K562 (cell line): ENCODE measurements around the gene INHBC. TPM values are rescaled to one million over a fixed set of nuclear protein-coding genes. Genes with fewer than 3 reads are reported as not detected.

Source experiments
- E2F1 ChIP-seq: sonication (generic); formaldehyde crosslinking; IDR thresholded peaks from 2 replicates; pipeline ENCODE4 v1.8.1; 2023; ENCODE audit warnings: mild to moderate bottlenecking, missing genetic modification reagents, moderate library complexity
- ILF3 ChIP-seq: fragments of 450-650 bp; IDR thresholded peaks from 2 replicates; pipeline ENCODE4 v1.6.1; 2018; ENCODE audit warnings: antibody characterized with exemption, mild to moderate bottlenecking, moderate library complexity, borderline replicate concordance
- KLF10 ChIP-seq: fragments of 250-450 bp; sonication (Bioruptor Pico); IDR thresholded peaks from 2 replicates; pipeline ENCODE4 v1.6.1; 2021; ENCODE audit warnings: matching md5 sums
- MIER1 ChIP-seq: fragments of 450-650 bp; IDR thresholded peaks from 2 replicates; pipeline ENCODE4 v1.6.1; 2016; ENCODE audit warnings: antibody characterized with exemption, mild to moderate bottlenecking, low read depth
- POLR2H ChIP-seq: IDR thresholded peaks from 2 replicates; pipeline ENCODE4 v1.6.1; 2016; ENCODE audit warnings: missing genetic modification characterization, low read depth, mild to moderate bottlenecking, control low read depth, missing compliant biosample characterization, moderate library complexity
- TAF9B ChIP-seq: fragments of 450-650 bp; IDR thresholded peaks from 2 replicates; pipeline ENCODE4 v1.6.1; 2018; ENCODE audit warnings: mild to moderate bottlenecking; ENCODE audit not compliant: partially characterized antibody
- TBL1XR1 ChIP-seq, 2 experiments: IDR thresholded peaks; 2 replicates each; pipeline ENCODE4 v1.6.1; 2012; ENCODE audit warnings: improper control_type of control experiment in 2 of 2, low read length in 2 of 2, mild to moderate bottlenecking in 1 of 2
- USF1 ChIP-seq: sonication (generic); formaldehyde crosslinking; IDR thresholded peaks from 2 replicates; pipeline ENCODE4 v1.9.0; 2022; ENCODE audit warnings: mild to moderate bottlenecking, missing genetic modification reagents
- ZBTB1 ChIP-seq: sonication (generic); formaldehyde crosslinking; IDR thresholded peaks from 2 replicates; pipeline ENCODE4 v1.8.1; 2023; ENCODE audit warnings: missing genetic modification reagents, low read depth, mild to moderate bottlenecking, borderline replicate concordance
- ZBTB7A ChIP-seq: IDR thresholded peaks from 2 replicates; pipeline ENCODE4 v1.6.1; 2011; ENCODE audit warnings: low read depth, mild to moderate bottlenecking, low read length, moderate library complexity, borderline replicate concordance; ENCODE audit not compliant: control insufficient read depth
- ZKSCAN8 ChIP-seq: fragments of 200-800 bp; sonication (Bioruptor generic); IDR thresholded peaks from 2 replicates; pipeline ENCODE4 v1.6.1; 2016; ENCODE audit warnings: missing genetic modification characterization, missing compliant biosample characterization
- ZNF347 ChIP-seq: fragments of 450-650 bp; formaldehyde crosslinking; IDR thresholded peaks from 2 replicates; pipeline ENCODE4 v1.4.0; 2020; ENCODE audit warnings: low read depth, mild to moderate bottlenecking, moderate library complexity
- ZNF695 ChIP-seq: fragments of 450-650 bp; formaldehyde crosslinking; IDR thresholded peaks from 2 replicates; pipeline ENCODE4 v1.4.0; 2020; ENCODE audit warnings: mild to moderate bottlenecking, moderate library complexity
- polyA plus RNA-seq, 8 experiments: library from polyadenylated mRNA; depleted of rRNA in 4 of 8; stranded (reverse) in 5 of 8; unstranded in 3 of 8; fragments of >200 nt; fragmentation: Nextera tagmentation in 2 of 8; fragmentation: Illumina TruSeq in 1 of 8; extraction: Ambion mirVana in 2 of 8; extraction: Trizol in 1 of 8; gene quantifications; 2 replicates each; pipeline versions ENCODE4 v1.2.1 to v1.2.3, GENCODE V29; 2011 to 2014; ENCODE audit warnings: inconsistent platforms in 1 of 8, missing spikeins in 1 of 8
- total RNA-seq, 7 experiments: library from RNA; depleted of rRNA in 6 of 7; stranded (reverse); fragments of >200 nt in 6 of 7; fragmentation: Illumina TruSeq in 2 of 7; extraction: Trizol in 2 of 7; gene quantifications; 2 replicates each; pipeline versions ENCODE4 v1.2.1 to v1.2.3, GENCODE V29; 2011 to 2021; ENCODE audit warnings: low replicate concordance in 1 of 7

The INHBC gene
- total and polyA plus RNA-seq, 9 of the 15 experiments (the other 6 are each of a cell fraction or from before 2014, with no cell fraction given): 0.07 to 0.24 (median 0.15) TPM; not detected in 4

DNA sequence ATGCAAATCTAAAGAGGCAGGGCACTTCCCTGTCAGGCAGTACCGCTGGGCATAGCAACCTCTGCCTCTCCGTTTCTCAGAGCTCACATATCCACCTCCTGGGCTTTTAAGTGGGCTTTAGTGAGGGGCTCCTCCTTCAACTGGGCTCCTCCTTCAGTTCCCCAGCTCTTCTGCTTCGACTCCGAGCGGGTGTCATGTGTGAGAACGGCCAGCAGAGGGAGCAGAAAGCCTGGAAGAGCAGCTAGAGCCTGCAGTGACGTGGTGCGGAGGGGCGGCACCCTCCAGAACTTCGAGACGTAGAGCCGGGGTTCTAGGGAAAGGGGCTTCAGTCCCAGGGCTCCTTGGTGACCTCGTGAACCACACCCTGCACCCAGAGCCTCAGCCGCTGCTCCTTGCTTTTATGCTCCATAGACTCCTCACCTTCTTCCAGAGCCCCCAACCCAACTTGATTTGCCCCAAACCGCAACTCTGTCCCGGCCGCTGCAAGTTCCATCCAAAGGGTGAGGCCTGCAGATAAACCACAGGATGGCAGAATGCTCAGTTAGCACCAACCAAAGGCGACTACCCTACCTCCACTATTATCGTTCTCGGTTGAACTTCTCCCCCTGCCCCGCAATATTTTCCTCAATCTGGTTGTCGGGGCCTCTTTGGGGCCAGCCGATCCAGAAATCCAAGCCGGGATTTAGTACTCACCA lies 24.6 kb downstream of the INHBC start (continued):
- TF ChIP-seq ZBTB7A (peak; percentile 55; the same call in 1 of the 2 replicates), MIER1 (0 out of 2 replicates have a peak, but pooled peaks have one; percentile 23), ZNF695 (CRISPR knock-in tag) (no peak), ZBTB1 (CRISPR knock-in tag) (0 out of 2 replicates have a peak, but pooled peaks have one; percentile 12), ZKSCAN8 (CRISPR knock-in tag) (no peak), ILF3 (no peak), POLR2H (tag) (no peak; the same call in none of the 2 replicates), KLF10 (CRISPR knock-in tag) (no peak), ZNF347 (CRISPR knock-in tag) (no peak), TAF9B (no peak), TBL1XR1 (IDR thresholded peaks at IDR 0.05; ENCODE audit: low read length in 2 of 2) (no peak; a peak in 1 of 4 replicates), E2F1 (CRISPR knock-in tag) (0 out of 2 replicates have a peak, but pooled peaks have one; percentile 39), USF1 (peak; percentile 57; the same call in 1 of the 2 replicates)
